GM23338 (cell line): ENCODE data around the gene APMAP.

Experiments used
- CREB1 ChIP-seq: fragments of 250-450 bp; sonication (Bioruptor Pico); IDR thresholded peaks from 2 replicates; pipeline ENCODE4 v1.5.0; 2020; ENCODE audit warnings: low read depth, mild to moderate bottlenecking, moderate library complexity
- EZH2 ChIP-seq: fragments of 200-600 bp; sonication (generic); IDR thresholded peaks from one replicate; pipeline ENCODE4 v1.8.0; 2017; ENCODE audit warnings: antibody characterized with exemption, mild to moderate bottlenecking, low read depth; ENCODE audit not compliant: unreplicated experiment
- EZH2phosphoT487 ChIP-seq: fragments of 200-600 bp; sonication (generic); IDR thresholded peaks from one replicate; pipeline ENCODE4 v1.8.1; 2018; ENCODE audit warnings: antibody characterized with exemption; ENCODE audit not compliant: unreplicated experiment
- JUNB ChIP-seq: IDR thresholded peaks from one replicate; pipeline ENCODE4 v1.6.1; 2016; ENCODE audit warnings: antibody characterized with exemption; ENCODE audit not compliant: unreplicated experiment
- POLR2AphosphoS5 ChIP-seq: IDR thresholded peaks from 2 replicates; pipeline ENCODE4 v1.6.1; 2016; ENCODE audit warnings: antibody characterized with exemption, low read depth
- REST ChIP-seq: IDR thresholded peaks from one replicate; pipeline ENCODE4 v1.6.1; 2018; ENCODE audit warnings: antibody characterized with exemption; ENCODE audit not compliant: unreplicated experiment
- TF ChIP-seq, protein P1 (sequence below), 2 experiments: fragments of 200-600 bp in 1 of 2; sonication (generic) in 1 of 2; conservative IDR thresholded peaks; 2 replicates each; pipeline versions ENCODE4 v1.5.1 to v1.6.1; 2016 to 2017; ENCODE audit warnings: antibody characterized with exemption in 2 of 2, low read depth in 2 of 2, mild to moderate bottlenecking in 2 of 2, moderate library complexity in 1 of 2

DNA sequence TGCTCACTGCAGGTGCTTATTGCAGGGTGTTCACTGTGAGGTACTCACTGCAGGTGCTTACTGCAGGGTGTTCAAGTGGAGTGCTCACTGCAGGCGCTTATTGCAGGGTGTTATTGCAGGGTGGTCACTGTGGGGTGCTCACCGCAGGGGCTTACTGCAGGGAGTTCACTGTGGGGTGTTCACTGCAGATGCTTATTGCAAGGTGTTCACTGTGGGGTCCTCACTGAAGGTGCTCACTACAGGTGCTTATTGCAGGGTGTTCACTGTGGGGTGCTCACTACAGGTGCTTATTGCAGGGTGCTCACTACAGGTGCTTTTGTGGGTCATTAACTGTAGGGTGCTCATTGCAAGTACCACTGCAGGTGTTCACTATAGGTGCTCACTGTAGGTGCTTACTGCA is 20.2 kb downstream of the APMAP start:
- TF ChIP-seq, protein P1, sequence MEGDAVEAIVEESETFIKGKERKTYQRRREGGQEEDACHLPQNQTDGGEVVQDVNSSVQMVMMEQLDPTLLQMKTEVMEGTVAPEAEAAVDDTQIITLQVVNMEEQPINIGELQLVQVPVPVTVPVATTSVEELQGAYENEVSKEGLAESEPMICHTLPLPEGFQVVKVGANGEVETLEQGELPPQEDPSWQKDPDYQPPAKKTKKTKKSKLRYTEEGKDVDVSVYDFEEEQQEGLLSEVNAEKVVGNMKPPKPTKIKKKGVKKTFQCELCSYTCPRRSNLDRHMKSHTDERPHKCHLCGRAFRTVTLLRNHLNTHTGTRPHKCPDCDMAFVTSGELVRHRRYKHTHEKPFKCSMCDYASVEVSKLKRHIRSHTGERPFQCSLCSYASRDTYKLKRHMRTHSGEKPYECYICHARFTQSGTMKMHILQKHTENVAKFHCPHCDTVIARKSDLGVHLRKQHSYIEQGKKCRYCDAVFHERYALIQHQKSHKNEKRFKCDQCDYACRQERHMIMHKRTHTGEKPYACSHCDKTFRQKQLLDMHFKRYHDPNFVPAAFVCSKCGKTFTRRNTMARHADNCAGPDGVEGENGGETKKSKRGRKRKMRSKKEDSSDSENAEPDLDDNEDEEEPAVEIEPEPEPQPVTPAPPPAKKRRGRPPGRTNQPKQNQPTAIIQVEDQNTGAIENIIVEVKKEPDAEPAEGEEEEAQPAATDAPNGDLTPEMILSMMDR (conservative IDR thresholded peaks at IDR 0.05; ENCODE audit: low read depth in 2 of 2), result no peak
- no peak for TF ChIP-seq POLR2AphosphoS5
- no peak for TF ChIP-seq EZH2
- no peak for TF ChIP-seq CREB1 (CRISPR knock-in tag)
- no peak for TF ChIP-seq REST
- TF ChIP-seq EZH2phosphoT487, result no peak
- no peak for TF ChIP-seq JUNB
